GM19043 (cell line): Measurements from ENCODE around the gene LAMC1.
"Not testable (repeated sequence)": the region's sequence is repeated elsewhere in the genome, so short reads cannot be mapped to it uniquely, and the experiment has no call there.

Source experiments
- ATAC-seq: cut with Tn5 transposase; IDR thresholded peaks from one replicate; pipeline ENCODE4 v1.9.1; 2021; ENCODE audit warnings: low read depth; ENCODE audit not compliant: unreplicated experiment

Gene LAMC1

GRCh38 chr1:183143576-183144315, 120.5 kb downstream of the LAMC1 start:
- ATAC-seq, result no peak

- ATAC-seq, result no peak
Observed at GRCh38 chr1:183144752-183145151, 121.5 kb downstream of the LAMC1 start.

GRCh38 chr1:183147735-183148134, 124.5 kb downstream of the LAMC1 start:
- no peak for ATAC-seq

- no peak for ATAC-seq
Observed at GRCh38 chr1:183148599-183148998, 125.4 kb downstream of the LAMC1 start.

- ATAC-seq, result no peak
Observed at GRCh38 chr1:183149273-183149672, 126.1 kb downstream of the LAMC1 start.

DNA sequence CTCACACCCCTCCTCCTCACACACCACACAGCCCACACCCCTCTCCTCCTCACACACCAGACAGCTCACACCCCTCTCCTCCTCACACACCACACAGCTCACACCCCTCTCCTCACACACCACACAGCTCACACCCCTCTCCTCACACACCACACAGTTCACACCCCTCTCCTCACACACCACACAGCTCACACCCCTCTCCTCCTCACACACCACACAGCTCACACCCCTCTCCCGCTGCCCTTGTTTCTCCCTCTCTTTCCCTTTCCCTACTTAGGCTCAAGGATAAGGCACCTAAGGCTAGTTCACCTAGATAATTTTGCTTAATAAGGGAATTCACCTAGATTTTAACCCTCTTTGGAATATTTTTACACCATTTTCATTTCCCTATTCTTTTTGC, 126.8 kb downstream of the LAMC1 start:
- not testable (repeated sequence) for ATAC-seq

- ATAC-seq, result no peak
Observed at GRCh38 chr1:183150445-183150844, 127.2 kb downstream of the LAMC1 start.

DNA sequence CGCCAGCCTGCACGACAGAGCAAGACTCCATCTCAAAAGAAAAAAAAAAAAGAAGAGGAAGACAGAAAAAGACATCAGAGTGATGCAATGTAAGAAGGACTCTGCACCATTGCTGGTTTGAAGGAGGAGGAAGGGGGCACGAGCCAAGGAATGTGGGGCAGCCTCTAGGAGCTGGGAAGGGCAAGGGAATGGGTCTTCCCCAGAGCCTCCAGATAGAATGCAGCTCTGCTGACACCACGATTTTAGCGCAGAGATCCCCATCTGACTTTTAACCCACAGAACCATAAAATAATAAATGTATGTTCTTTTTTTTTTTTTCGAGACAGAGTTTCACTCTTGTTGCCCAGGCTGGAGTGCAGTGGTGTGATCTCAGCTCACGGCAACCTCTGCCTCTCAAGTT, 129.0 kb downstream of the LAMC1 start:
- ATAC-seq, result no peak

DNA sequence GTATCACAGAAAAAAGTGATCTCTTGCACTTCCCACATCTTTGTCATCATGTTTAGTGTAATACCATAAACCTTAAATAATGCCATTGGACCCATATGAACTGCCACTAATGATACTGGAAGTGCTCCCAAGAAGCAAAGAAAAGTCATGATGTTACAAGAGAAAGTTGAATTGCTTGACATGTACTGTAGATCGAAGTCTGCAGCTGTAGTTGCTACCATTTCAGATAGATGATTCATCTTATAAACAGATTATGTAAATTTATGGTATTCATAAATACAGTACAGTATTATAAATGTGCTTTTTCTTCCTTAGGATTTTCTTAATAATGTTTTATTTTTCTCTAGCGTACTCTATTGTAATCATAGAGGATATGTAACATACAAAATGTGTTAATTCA, 132.7 kb downstream of the LAMC1 start:
- ATAC-seq, result no peak

- ATAC-seq, result no peak
Observed at GRCh38 chr1:183159960-183160359, 136.7 kb downstream of the LAMC1 start.

- no peak for ATAC-seq
Observed at GRCh38 chr1:183161391-183161790, 138.2 kb downstream of the LAMC1 start.

GRCh38 chr1:183163316-183163715, 140.1 kb downstream of the LAMC1 start:
- no peak for ATAC-seq

GRCh38 chr1:183164340-183164739, 141.1 kb downstream of the LAMC1 start:
- no peak for ATAC-seq

GRCh38 chr1:183164963-183165362, 141.7 kb downstream of the LAMC1 start:
- ATAC-seq, result no peak

- no peak for ATAC-seq
Observed at GRCh38 chr1:183165456-183165855, 142.2 kb downstream of the LAMC1 start.

DNA sequence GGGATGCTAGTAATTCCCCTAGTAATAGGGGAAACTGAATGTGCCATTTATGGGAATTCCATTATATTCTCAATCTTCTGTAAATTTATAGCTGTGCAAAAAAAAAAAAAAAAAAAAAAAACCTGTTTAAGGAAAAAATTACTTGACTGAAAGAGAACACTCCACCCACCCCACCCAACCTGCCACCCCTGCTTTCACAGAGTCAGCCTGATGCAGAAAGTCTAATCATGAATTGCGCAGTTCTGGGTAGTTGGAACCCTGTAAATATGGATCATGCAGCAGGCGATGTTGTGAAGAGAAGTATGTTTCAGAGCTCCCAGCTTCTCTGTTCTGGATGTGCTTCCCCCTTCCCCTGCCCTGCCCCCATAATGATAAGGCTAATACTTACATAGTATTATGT, 143.2 kb downstream of the LAMC1 start:
- no peak for ATAC-seq

DNA sequence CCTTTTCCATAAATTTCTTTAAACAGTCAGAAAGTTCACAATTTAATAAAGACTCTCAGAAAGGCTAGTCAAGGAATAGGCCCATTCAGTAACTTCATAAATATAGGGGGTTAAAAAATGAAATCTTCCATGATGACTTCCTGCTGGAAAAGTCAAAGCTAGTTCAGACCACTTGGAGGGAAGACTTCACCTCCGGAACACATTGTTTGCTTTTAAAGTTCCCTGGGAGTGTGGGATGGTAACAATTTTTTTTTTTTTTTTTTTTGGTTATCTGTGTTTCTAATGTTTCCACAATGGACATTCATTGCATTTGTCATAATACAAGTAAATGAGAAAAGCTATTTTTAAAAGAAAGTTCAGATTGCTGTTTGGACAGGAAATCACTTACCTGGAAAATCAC, 144.5 kb downstream of the LAMC1 start:
- no peak for ATAC-seq

DNA sequence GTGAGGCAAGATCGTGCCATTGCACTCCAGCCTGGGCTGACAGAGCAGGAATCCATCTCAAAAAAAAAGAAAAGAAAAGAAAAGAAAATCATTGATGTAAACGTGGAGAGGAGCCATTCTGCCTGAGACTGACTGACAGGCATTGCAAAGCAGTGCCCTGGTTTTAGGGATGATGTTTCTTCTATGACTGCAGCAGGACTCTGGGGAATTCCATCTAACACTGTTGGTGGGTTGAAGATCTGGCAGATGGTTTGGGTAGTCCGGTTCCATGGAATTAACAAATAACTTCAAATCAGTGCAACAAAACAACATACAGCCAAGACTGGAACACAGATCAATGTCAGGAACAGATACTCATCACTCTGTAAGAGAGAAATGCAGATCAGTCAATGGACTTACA, 145.1 kb downstream of the LAMC1 start:
- ATAC-seq, result no peak

- ATAC-seq, result no peak
Observed at GRCh38 chr1:183173828-183174227, 150.6 kb downstream of the LAMC1 start.

DNA sequence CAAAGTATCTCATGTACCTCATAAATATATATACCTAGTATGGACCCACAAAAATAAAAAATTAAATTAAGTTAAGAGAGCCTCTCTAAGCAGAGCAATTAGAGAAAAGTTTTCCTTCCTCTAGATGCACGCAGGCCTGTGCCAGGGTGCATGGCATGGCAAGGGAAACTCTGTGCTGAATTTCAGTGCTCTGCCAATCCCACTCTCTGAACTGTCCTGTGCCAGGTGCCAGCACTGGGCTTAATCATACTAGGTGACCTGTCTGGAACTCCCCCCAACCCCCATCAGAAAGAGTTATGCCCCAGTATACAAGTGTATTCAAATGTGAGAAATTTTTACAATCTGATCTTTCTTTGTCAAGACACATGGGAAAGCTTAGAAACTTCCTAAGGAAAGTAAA, 152.4 kb downstream of the LAMC1 start:
- ATAC-seq, result no peak

DNA sequence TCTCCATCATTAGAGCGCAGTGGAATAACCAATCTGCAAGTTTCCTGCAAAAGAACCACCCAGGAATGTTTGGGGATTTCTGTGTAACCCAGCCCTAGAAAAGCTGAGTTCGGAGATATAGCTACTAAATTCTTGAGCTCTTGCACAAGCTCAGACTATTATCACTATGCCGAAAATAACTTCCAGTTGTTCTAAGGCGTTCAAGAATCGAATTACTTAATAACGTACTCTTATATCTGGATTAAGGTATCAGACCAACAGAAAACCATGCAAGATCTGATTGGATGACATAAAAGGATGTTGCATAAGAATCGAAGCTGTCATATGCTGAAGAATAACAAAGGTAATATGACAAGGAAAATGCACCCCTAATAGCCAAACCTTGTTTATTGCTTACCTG, 155.3 kb downstream of the LAMC1 start:
- ATAC-seq, result no peak

DNA sequence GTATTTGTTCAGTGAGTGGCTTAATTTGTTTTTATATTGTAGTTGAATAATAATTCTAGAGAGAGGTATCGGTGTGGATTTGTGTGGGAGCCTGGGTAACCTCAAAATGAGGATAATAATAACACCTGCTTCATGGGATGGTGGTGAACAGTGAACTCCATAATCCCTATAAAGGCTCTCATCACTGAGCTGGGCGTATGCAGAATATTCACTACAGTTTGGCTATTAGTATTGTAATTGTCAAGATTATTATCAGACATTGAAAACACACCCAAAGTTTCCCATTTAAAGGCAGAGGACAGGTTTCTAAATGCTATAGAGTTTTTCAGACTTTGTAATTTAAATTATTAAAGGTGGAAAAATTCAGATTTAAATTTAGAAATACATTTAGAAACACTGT, 155.8 kb downstream of the LAMC1 start:
- ATAC-seq, result no peak

DNA sequence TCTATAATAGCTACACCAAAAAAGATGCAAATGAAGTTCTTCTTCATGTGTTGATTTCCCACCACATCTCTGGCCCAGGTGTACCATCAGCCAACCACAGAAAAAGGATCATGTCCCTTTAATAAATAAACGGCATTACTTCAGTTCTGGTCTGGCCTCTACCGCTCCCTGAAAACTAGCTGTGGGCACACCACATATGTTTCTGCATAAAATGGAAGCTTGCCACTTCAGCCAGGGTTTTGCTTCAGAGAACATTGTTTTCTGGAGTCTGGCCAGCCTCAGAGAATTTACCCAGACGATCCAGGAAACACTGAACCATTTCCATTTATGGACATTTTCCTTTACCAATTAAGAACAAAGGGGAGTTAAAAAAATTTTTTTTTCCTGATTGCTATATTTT, 157.0 kb downstream of the LAMC1 start:
- ATAC-seq, result peak; percentile 44
